Natural killer cell (primary cell): ENCODE data around the gene KIF26A. TPM values are rescaled to one million over a fixed set of nuclear protein-coding genes. Genes with fewer than 3 reads are reported as not detected.

Experiments
- ATAC-seq, 3 donors: fragments of 150-1000 bp in 2 of 3; fragments of 200-7000 bp in 1 of 3; cut with Tn5 transposase; 1 replicate in 1 of 3; 2 replicates in 2 of 3; pipeline ENCODE4 v1.10.0; 2021; ENCODE audit warnings: mild to moderate bottlenecking in 2 of 3, moderate library complexity in 2 of 3
- DNase-seq, 2 donors: peaks; one replicate each; pipeline versions ENCODE4 v3.0.0 to v3.0.0-alpha.2; 2013 to 2021; ENCODE audit warnings: mixed read lengths in 1 of 2
- H3K27ac ChIP-seq: one replicate; pipeline ENCODE4 v1.5.1; 2013; ENCODE audit warnings: mild to moderate bottlenecking, low read length
- H3K27me3 ChIP-seq: one replicate; pipeline ENCODE4 v1.6.1; 2013; ENCODE audit warnings: low read length; ENCODE audit not compliant: control insufficient read depth, insufficient read depth
- H3K36me3 ChIP-seq: one replicate; pipeline ENCODE4 v1.6.1; 2013; ENCODE audit warnings: low read length; ENCODE audit not compliant: control insufficient read depth, insufficient read depth
- H3K4me1 ChIP-seq: one replicate; pipeline ENCODE4 v1.6.1; 2013; ENCODE audit warnings: low read length; ENCODE audit not compliant: control insufficient read depth, insufficient read depth
- H3K4me3 ChIP-seq: one replicate; pipeline ENCODE4 v1.5.1; 2013; ENCODE audit warnings: low read length
- H3K9me3 ChIP-seq: one replicate; pipeline ENCODE4 v1.6.1; 2013; ENCODE audit warnings: low read length; ENCODE audit not compliant: control insufficient read depth, insufficient read depth
- H3K27ac Mint-ChIP-seq, 2 donors: one replicate each; pipeline ENCODE4 v1.8.0; 2022; ENCODE audit warnings: mild to moderate bottlenecking in 2 of 2, mixed read lengths in 2 of 2, moderate library complexity in 1 of 2
- H3K27me3 Mint-ChIP-seq, 2 donors: one replicate each; pipeline ENCODE4 v1.8.0; 2022; ENCODE audit warnings: low read depth in 2 of 2, mixed read lengths in 2 of 2
- H3K36me3 Mint-ChIP-seq: one replicate; pipeline ENCODE4 v1.8.0; 2022; ENCODE audit warnings: mixed read lengths
- H3K4me1 Mint-ChIP-seq, 2 donors: one replicate each; pipeline ENCODE4 v1.8.0; 2022; ENCODE audit warnings: mixed read lengths in 2 of 2
- H3K4me3 Mint-ChIP-seq: one replicate; pipeline ENCODE4 v1.8.0; 2022; ENCODE audit warnings: mild to moderate bottlenecking, moderate library complexity, mixed read lengths
- H3K9me3 Mint-ChIP-seq, 2 donors: one replicate each; pipeline ENCODE4 v1.8.0; 2022; ENCODE audit warnings: mixed read lengths in 2 of 2
- CTCF ChIP-seq: fragments of 200-600 bp; IDR thresholded peaks from one replicate; pipeline ENCODE4 v1.8.0; 2022; ENCODE audit warnings: antibody characterized with exemption
- WGBS: methylation state at CpG from one replicate; pipeline ENCODE4 v1.1.7; 2013; ENCODE audit warnings: missing lambda C conversion rate; ENCODE audit not compliant: insufficient coverage; 5-methylcytosine and 5-hydroxymethylcytosine counted together
- intact Hi-C: fragments of 100-400 bp; cut with micrococcal nuclease; formaldehyde crosslinking; loops from one replicate; pipeline ENCODE4 v1.14.2; 2022
- total RNA-seq, 4 donors: library from RNA; stranded (reverse); fragments of 120-200 nt in 1 of 4; gene quantifications; one replicate each; pipeline versions ENCODE4 v1.2.3 to v1.2.4, GENCODE V29; 2013 to 2022

Gene KIF26A
- total RNA-seq, 3 donors from 2014 or later (not counting 1 experiment from before 2014, with no cell fraction given), result not detected

GRCh38 chr14:104105822-104106470 lies 32.4 kb upstream of the KIF26A start:
- Mint-ChIP-seq H3K4me1 (no peaks in the 10 kb centered on the region), H3K4me3 (no peak overlapping the region), H3K36me3 (no peaks in the 10 kb centered on the region), H3K27me3 (no peaks in the 10 kb centered on the region), H3K9me3 (no peaks in the 10 kb centered on the region), H3K27ac (no peak overlapping the region)
- no peaks in the 10 kb centered on the region for H3K27me3 ChIP-seq
- no peaks in the 10 kb centered on the region for H3K4me1 ChIP-seq
- ATAC-seq (no peak), DNase-seq (no peak)
- 79% methylated on average over 18 of the region's 18 CpGs for WGBS
- no peak overlapping the region for H3K4me3 ChIP-seq
- no peaks in the 10 kb centered on the region for H3K36me3 ChIP-seq
- TF ChIP-seq CTCF, result no peak
- no peaks in the 10 kb centered on the region for H3K9me3 ChIP-seq
- H3K27ac ChIP-seq, result no peak overlapping the region
- intact Hi-C loops, result no loop called here

GRCh38 chr14:104106471-104106991 lies 31.9 kb upstream of the KIF26A start:
- Histone ChIP-seq H3K36me3 (no peaks in the 10 kb centered on the region), H3K27me3 (no peaks in the 10 kb centered on the region), H3K9me3 (no peaks in the 10 kb centered on the region), H3K4me3 (no peak overlapping the region), H3K4me1 (no peaks in the 10 kb centered on the region), H3K27ac (no peak overlapping the region)
- intact Hi-C loops, result no loop called here
- Mint-ChIP-seq H3K4me3 (no peak overlapping the region), H3K27me3 (no peaks in the 10 kb centered on the region), H3K36me3 (no peaks in the 10 kb centered on the region), H3K27ac (no peak overlapping the region), H3K9me3 (no peaks in the 10 kb centered on the region), H3K4me1 (no peaks in the 10 kb centered on the region)
- no peak for TF ChIP-seq CTCF
- DNase-seq (no peak), ATAC-seq (no peak)
- WGBS, result 88% methylated on average over 20 of the region's 20 CpGs

GRCh38 chr14:104107101-104107581 lies 31.2 kb upstream of the KIF26A start:
- Histone ChIP-seq H3K4me3 (no peak overlapping the region), H3K27me3 (no peaks in the 10 kb centered on the region), H3K27ac (no peak overlapping the region), H3K9me3 (no peaks in the 10 kb centered on the region), H3K4me1 (no peaks in the 10 kb centered on the region), H3K36me3 (no peaks in the 10 kb centered on the region)
- no peaks in the 10 kb centered on the region for H3K36me3 Mint-ChIP-seq
- H3K27me3 Mint-ChIP-seq, result no peaks in the 10 kb centered on the region
- no peak for TF ChIP-seq CTCF
- H3K9me3 Mint-ChIP-seq, result no peaks in the 10 kb centered on the region
- DNase-seq, result no peak
- no peak overlapping the region for H3K4me3 Mint-ChIP-seq
- H3K27ac Mint-ChIP-seq, result no peak overlapping the region
- no peaks in the 10 kb centered on the region for H3K4me1 Mint-ChIP-seq
- intact Hi-C loops, result no loop called here
- 89% methylated on average over 19 of the region's 19 CpGs for WGBS
- no peak for ATAC-seq
